ENCODE measurements around the gene PID1.

- no peak for TF ChIP-seq ZNF274 (IDR thresholded peaks at IDR 0.05; ENCODE audit: low read depth, low read length)
- TF ChIP-seq YY1 (IDR thresholded peaks at IDR 0.05; ENCODE audit: insufficient read depth, insufficient read length) = no peak
These were observed 29.7 kb upstream of the PID1 start for GRCh38 chr2:229300790-229301189.
